ENCODE results near the gene GSE1. TPM values are rescaled to one million over a fixed set of nuclear protein-coding genes. Genes with fewer than 3 reads are reported as not detected.
A peak's percentile ranks its signal among the peaks of the same experiment; 100 is the strongest.

The GSE1 gene
- total RNA-seq, 1 experiment from 2014 or later: 97.5 TPM

DNA sequence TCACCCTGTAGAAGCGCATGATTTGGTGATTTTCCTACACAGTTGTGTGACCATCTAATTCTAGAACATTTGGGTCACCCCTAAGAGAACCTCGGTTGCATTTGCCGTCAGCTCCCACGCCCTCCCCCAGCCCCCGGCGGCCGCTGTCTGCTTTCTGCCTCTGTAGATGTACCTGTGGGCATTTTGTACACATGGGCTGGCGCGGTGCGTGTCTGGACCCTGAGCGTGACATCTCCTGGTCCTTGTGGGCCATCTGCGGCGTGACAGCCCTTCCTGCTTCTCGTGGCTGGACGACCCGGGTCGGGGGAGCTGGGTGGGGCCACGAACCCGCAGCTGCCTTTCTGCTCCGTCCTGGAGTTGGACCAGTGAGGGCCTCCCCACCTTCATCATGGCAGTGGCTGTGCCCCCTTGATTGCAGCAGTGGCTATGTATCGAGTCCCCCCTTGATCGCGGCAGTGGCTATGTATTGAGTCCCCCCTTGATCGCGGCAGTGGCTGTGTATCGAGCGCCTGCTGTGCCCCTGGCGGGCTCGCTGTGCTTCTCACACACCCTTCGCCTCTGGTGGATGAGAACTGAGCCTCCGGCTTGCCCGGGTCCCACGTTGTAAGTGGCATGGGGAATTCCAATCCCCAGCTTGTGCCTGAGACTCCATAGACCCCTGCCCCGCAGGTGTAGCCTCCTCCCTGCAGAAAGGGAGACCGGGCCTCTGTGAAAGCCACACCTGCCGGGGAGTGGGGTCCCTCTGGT, 24.1 kb downstream of the GSE1 start:
- no TSS peak for BruUV-seq (replicated peaks)
- in situ Hi-C loops (cut with HindIII; ENCODE audit: low pct_unique_long_range_greater_than_20kb, low sequenced_read_pairs): no loop called here
- CTCF ChIA-PET: no interaction called here

DNA sequence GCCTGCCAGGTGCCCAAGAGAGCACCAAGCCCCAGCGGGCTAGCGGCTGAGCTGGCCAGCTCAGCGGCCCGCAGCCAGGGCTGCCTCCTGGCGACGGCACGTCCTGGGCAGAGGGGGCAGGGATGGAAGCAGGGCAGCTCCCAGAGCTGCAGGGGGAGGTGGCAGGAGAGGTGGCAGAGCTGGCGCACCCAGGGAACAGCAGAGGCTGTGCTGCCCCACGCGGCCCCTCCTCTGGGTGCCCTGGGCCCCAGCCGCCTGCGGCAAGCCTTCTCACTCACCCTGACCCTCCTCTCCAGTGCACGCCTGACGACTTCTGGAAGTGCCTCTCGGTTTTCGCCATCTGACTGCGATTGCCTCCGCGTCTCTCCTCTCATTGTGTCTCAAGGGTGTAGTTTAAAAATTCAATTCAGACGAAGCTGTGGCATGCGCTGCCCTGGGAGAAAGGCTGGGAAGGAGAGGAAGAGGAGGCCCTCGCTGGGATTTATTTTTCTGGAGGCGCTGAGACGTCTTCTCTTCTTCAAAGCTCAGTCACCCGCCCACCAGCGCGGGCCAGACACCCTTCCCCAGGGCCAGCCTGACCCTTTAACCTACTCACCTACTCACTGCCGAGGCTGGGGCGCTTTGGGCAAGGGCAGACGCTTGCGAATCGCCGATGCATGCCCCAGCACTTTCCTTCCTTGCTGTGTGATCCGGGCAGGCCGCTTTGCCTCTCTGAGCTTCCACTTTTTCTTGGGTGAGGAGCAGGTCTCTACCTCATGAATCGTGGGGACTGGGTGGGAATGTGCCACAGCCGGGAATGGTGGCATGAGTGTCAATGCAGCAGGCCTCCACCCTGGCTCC, 24.9 kb downstream of the GSE1 start:
- in situ Hi-C loops (cut with HindIII; ENCODE audit: low pct_unique_long_range_greater_than_20kb, low sequenced_read_pairs): no loop called here
- no peak for DNase-seq (ENCODE audit: low read depth, low spot score)
- H3K27me3 ChIP-seq (ENCODE audit: control insufficient read depth, insufficient read depth, low read length): no peaks in the 10 kb centered on the region
- H3K27ac ChIP-seq (ENCODE audit: low read length): no peak overlapping the region; the same call in 1 of the 2 replicates
- ChIA-PET CTCF (no interaction called here), POLR2A (interaction anchor here (0.6 kb wide), 1 partner anchor 10 kb away, joined by 5 read pairs; no protein-coding TSS in a partner anchor)
- no peaks in the 10 kb centered on the region; the same call in 1 of the 2 replicates for H3K36me3 ChIP-seq (ENCODE audit: control insufficient read depth, insufficient read depth, low read length)
- H3K4me3 ChIP-seq (ENCODE audit: low read depth in 2 of 2, low read length in 2 of 2): no peak overlapping the region
- peaks cover 46% of the 10 kb centered on the region for H3K4me1 ChIP-seq (ENCODE audit: control insufficient read depth, insufficient read depth, low read length)
- peak; percentile 24; the same call in 1 of the 2 replicates for ATAC-seq
- TF ChIP-seq, protein P1, sequence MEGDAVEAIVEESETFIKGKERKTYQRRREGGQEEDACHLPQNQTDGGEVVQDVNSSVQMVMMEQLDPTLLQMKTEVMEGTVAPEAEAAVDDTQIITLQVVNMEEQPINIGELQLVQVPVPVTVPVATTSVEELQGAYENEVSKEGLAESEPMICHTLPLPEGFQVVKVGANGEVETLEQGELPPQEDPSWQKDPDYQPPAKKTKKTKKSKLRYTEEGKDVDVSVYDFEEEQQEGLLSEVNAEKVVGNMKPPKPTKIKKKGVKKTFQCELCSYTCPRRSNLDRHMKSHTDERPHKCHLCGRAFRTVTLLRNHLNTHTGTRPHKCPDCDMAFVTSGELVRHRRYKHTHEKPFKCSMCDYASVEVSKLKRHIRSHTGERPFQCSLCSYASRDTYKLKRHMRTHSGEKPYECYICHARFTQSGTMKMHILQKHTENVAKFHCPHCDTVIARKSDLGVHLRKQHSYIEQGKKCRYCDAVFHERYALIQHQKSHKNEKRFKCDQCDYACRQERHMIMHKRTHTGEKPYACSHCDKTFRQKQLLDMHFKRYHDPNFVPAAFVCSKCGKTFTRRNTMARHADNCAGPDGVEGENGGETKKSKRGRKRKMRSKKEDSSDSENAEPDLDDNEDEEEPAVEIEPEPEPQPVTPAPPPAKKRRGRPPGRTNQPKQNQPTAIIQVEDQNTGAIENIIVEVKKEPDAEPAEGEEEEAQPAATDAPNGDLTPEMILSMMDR (IDR thresholded peaks at IDR 0.05): no peak
- TF ChIP-seq, protein P2, sequence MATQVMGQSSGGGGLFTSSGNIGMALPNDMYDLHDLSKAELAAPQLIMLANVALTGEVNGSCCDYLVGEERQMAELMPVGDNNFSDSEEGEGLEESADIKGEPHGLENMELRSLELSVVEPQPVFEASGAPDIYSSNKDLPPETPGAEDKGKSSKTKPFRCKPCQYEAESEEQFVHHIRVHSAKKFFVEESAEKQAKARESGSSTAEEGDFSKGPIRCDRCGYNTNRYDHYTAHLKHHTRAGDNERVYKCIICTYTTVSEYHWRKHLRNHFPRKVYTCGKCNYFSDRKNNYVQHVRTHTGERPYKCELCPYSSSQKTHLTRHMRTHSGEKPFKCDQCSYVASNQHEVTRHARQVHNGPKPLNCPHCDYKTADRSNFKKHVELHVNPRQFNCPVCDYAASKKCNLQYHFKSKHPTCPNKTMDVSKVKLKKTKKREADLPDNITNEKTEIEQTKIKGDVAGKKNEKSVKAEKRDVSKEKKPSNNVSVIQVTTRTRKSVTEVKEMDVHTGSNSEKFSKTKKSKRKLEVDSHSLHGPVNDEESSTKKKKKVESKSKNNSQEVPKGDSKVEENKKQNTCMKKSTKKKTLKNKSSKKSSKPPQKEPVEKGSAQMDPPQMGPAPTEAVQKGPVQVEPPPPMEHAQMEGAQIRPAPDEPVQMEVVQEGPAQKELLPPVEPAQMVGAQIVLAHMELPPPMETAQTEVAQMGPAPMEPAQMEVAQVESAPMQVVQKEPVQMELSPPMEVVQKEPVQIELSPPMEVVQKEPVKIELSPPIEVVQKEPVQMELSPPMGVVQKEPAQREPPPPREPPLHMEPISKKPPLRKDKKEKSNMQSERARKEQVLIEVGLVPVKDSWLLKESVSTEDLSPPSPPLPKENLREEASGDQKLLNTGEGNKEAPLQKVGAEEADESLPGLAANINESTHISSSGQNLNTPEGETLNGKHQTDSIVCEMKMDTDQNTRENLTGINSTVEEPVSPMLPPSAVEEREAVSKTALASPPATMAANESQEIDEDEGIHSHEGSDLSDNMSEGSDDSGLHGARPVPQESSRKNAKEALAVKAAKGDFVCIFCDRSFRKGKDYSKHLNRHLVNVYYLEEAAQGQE (IDR thresholded peaks at IDR 0.05; ENCODE audit: insufficient read depth in 1 of 2, low read depth in 2 of 2, low read length in 1 of 2): no peak
- TF ChIP-seq POLR2AphosphoS5 (IDR thresholded peaks at IDR 0.05; ENCODE audit: low read depth, low read length) (no peak), TCF7L2 (IDR thresholded peaks at IDR 0.05; ENCODE audit: low read depth, low read length) (no peak), SIN3A (IDR thresholded peaks at IDR 0.05; ENCODE audit: borderline replicate concordance, insufficient read depth, low read depth, low read length) (no peak)
- no peaks in the 10 kb centered on the region for H3K9me3 ChIP-seq (ENCODE audit: control insufficient read depth, insufficient read depth, low read depth, low read length)
- BruUV-seq (replicated peaks): no TSS peak
- intact Hi-C loops (cut with micrococcal nuclease; ENCODE audit: unreplicated experiment): no loop called here

More for the DNA sequence above, 24.1 kb downstream of the GSE1 start:
- Histone ChIP-seq H3K27me3 (ENCODE audit: control insufficient read depth, insufficient read depth, low read length) (no peaks in the 10 kb centered on the region), H3K4me3 (ENCODE audit: low read depth in 2 of 2, low read length in 2 of 2) (no peak overlapping the region), H3K36me3 (ENCODE audit: control insufficient read depth, insufficient read depth, low read length) (no peaks in the 10 kb centered on the region; the same call in 1 of the 2 replicates), H3K4me1 (ENCODE audit: control insufficient read depth, insufficient read depth, low read length) (peaks cover 46% of the 10 kb centered on the region), H3K27ac (ENCODE audit: low read length) (no peak overlapping the region; the same call in 1 of the 2 replicates), H3K9me3 (ENCODE audit: control insufficient read depth, insufficient read depth, low read depth, low read length) (no peaks in the 10 kb centered on the region)
- DNase-seq (ENCODE audit: low read depth, low spot score): no peak
- POLR2A ChIA-PET: interaction anchor here (0.6 kb wide), 1 partner anchor 10 kb away, joined by 5 read pairs; no protein-coding TSS in a partner anchor
- ATAC-seq: no peak
- TF ChIP-seq, protein P1 (IDR thresholded peaks at IDR 0.05): no peak
- no peak for TF ChIP-seq POLR2AphosphoS5 (IDR thresholded peaks at IDR 0.05; ENCODE audit: low read depth, low read length)
- TF ChIP-seq SIN3A (IDR thresholded peaks at IDR 0.05; ENCODE audit: borderline replicate concordance, insufficient read depth, low read depth, low read length): no peak
- TF ChIP-seq, protein P2 (IDR thresholded peaks at IDR 0.05; ENCODE audit: insufficient read depth in 1 of 2, low read depth in 2 of 2, low read length in 1 of 2): no peak
- TF ChIP-seq TCF7L2 (IDR thresholded peaks at IDR 0.05; ENCODE audit: low read depth, low read length): no peak
- intact Hi-C loops (cut with micrococcal nuclease; ENCODE audit: unreplicated experiment): no loop called here
